EL (cell line): ENCODE data around the gene SP7.
"Not testable (repeated sequence)": the region's sequence is repeated elsewhere in the genome, so short reads cannot be mapped to it uniquely, and the experiment has no call there.

Source experiments
- DNase-seq: peaks from one replicate; pipeline ENCODE4 v3.0.0-alpha.2; 2016

Gene SP7

DNA sequence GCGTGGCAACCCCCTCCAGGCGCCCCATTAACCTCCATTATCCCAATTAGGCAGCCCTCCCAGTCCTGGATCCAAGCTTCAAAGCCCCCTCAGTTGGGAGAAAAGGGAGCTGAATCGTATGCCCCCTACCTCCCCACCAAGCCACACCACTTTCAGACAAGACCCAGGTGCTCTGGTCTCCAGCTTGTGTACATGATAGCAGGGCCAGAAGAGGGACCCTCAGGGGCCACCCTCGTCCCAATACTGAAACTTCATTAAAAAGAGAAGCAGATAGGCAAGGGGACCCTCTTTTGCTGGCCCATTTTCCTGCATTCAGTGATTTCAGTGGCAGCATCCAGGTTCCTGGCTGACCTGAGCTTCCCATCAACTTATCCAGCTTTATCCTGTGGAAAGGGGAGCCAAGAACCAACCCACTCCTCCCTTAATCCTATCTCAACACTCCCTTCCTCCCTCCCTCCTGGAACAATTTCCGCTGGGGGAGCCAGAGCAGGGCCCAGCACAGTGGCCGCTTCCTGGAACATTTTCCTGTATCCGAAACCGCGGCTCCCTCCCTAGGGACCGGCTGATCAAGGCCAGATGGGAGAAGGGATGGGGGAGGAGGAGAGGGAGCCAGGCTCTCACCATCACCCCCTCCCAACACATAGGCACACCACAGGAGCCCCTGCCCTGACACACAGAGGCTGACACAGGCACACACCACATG, 9.5 kb upstream of the SP7 start:
- DNase-seq = peak; percentile 36

GRCh38 chr12:53344824-53345485, 8.8 kb upstream of the SP7 start:
- peak; percentile 73 for DNase-seq

DNA sequence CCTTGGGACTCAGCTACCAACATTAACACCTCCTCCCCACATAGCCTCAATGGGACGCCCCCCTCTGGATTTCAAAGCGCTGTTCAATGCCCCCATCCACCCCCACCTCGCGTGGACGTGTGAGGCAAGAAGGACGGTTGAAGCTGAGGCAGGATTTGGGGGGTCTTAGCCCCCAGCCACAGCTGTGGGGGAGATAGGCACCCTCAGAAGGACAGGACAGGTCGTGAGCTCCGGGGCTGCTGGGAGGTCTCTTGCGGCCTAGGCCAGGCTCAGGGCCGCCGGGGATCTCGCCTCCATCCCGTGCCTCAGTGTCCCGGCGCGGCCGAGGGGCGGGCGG, 8.3 kb upstream of the SP7 start:
- no peak for DNase-seq

GRCh38 chr12:53343969-53344368, 7.8 kb upstream of the SP7 start:
- DNase-seq = no peak

GRCh38 chr12:53343449-53343848, 7.3 kb upstream of the SP7 start:
- no peak for DNase-seq

DNA sequence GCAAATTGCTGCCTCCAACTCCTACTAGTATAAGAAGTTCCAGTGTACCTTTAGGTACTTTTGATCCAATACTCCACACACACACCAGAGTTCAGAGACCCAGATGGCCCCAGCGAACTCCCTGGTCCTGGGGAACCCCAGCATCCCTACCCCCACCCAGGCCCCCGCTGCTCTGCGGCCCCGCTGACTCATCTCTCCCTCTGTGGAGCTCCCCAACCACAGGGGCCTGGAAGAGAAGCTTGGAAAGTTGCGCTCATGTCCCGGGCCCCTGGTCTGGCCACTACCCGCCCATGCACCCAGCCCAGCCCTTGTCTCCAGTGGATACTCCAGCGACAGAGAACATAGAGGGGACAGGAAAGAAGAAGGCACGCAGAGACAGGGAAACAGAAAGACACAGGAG, 4.2 kb upstream of the SP7 start:
- DNase-seq = no peak

- no peak for DNase-seq
Observed at GRCh38 chr12:53338916-53339315, 2.8 kb upstream of the SP7 start.

GRCh38 chr12:53338017-53338416, 1.9 kb upstream of the SP7 start:
- DNase-seq = no peak

DNA sequence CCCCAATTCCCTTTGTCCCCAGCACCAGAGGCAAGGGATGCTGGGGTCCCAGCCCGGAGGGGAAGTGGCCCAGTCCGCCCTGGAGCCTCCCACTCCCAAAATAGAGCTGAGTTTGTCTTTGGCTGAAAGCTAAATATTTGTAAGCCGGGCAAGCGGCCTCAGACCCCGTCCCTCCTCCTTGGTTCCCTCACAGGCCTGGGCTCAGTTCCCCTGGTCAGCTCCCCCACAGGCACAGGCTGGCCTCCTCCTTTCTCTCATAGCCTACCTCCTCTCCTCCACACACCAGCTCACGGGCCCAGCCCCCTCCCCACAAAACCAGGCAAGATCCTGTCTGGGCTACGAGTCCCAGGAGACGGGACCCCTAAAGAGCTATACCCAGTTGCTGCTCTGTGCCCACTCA, 1.3 kb downstream of the SP7 start:
- no peak for DNase-seq

- no peak for DNase-seq
Observed at GRCh38 chr12:53333845-53334244, 2.3 kb downstream of the SP7 start.

- DNase-seq = no peak
Observed at GRCh38 chr12:53333289-53333688, 2.9 kb downstream of the SP7 start.

- no peak for DNase-seq
Observed at GRCh38 chr12:53332744-53333143, 3.4 kb downstream of the SP7 start.

- not testable (repeated sequence) for DNase-seq
Observed at GRCh38 chr12:53332339-53332738, 3.8 kb downstream of the SP7 start.

- no peak for DNase-seq
Observed at GRCh38 chr12:53330671-53331070, 5.5 kb downstream of the SP7 start.

- DNase-seq = no peak
Observed at GRCh38 chr12:53328043-53328435, 8.1 kb downstream of the SP7 start.

DNA sequence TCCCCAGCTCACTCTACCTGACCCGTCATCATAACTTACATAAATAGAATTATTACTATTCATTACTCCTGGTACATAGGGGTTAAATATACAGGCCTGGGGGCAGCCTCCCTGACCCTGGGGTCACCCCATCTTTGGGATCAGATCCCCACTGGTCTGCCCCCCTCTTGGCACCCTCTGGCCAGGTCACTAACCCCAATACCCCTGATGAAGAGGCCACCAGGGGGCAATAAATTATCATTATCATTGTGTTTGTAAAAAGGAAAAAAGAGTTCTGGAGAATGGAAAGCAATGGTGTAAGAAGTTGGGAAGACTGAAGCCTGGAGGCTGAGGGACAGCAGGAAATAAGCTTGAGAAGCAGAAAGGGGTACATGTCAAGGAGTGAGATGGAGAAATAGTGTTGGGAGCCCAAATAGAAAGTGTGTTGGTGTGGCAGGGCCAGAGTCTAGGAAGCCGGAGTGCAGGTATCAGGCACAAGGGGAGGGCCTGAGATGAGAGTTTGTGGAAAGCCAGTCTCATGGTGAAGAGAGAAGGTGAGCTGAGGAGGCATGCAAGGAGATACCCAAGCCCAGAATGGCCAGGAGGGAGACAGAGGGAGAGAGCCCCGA, 8.6 kb downstream of the SP7 start:
- DNase-seq = peak; percentile 26

- DNase-seq = no peak
Observed at GRCh38 chr12:53326460-53327185, 9.5 kb downstream of the SP7 start.

DNA sequence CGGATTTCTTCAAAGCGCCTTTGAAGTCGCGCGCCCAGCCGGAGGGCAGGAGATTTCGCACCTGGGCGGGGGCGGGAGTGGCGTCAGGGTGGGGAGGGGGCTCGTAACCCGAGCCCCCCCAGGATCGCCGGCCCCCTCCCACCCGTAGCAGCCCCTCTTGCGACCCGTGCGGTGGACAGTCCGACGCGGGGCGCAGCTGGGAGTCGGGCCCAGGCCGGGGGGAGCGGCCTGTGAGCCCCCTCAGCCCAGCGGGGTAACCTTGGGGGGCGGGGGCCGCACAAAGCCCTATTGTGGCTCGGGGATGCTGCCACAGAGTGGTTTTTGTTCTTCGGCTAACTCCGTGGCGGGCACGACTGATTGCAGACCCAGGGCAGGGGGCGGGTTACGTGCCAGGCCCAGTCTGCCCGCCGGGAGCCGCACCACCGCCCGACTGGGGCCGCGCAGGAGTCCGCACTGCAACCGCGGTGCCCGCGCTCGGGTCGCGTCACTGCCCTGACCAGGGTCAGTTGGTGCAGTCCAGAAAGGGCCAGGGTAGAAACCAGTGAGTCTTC, 10.6 kb downstream of the SP7 start:
- DNase-seq = peak; percentile 27

DNA sequence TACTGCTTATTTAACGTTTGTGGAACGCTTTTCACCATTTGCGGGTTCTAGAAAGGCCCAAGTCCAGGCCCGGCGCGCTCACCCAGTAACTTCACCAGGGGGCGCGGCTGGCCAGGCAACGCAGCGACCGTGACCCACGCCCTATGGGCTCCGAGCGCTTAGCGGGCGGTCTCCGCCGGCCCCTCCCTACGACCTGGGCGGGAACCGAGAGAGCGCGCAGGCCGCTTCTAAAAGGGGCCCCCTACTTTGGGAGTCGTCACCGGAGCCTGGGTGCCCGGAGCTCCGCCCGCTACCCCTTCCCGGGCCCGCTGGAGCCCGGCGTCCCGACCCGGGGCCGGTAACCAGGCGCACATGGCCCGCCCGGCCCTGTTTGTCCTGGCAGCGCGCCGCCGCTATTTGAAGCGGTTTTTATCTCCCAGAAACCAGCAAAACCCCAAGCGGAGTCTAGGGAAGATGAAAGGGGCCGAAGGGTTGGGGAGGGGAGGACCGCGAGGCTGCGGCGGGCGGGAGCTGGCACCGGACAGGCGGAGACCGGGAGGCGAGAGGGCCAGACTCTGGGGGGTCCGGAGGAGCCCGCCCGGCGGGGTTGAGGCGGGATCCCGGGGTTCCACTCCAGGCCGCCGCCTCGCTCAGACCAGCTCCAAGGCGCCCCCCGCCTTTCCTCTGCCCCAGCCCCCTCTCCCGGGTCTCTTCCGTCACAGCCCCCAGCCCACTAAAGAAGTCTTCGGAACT, 11.2 kb downstream of the SP7 start:
- DNase-seq = peak; percentile 93

GRCh38 chr12:53324113-53324778, 11.9 kb downstream of the SP7 start:
- no peak for DNase-seq

- DNase-seq = no peak
Observed at GRCh38 chr12:53320352-53321195, 15.6 kb downstream of the SP7 start.
